ENCODE data around the gene USP20. TPM values are rescaled to one million over a fixed set of nuclear protein-coding genes. Genes with fewer than 3 reads are reported as not detected.

Gene USP20
- total and polyA plus RNA-seq, 2 donors (not counting 3 experiments of a cell fraction or from before 2014, with no cell fraction given) = 13.4 to 25.9 TPM

DNA sequence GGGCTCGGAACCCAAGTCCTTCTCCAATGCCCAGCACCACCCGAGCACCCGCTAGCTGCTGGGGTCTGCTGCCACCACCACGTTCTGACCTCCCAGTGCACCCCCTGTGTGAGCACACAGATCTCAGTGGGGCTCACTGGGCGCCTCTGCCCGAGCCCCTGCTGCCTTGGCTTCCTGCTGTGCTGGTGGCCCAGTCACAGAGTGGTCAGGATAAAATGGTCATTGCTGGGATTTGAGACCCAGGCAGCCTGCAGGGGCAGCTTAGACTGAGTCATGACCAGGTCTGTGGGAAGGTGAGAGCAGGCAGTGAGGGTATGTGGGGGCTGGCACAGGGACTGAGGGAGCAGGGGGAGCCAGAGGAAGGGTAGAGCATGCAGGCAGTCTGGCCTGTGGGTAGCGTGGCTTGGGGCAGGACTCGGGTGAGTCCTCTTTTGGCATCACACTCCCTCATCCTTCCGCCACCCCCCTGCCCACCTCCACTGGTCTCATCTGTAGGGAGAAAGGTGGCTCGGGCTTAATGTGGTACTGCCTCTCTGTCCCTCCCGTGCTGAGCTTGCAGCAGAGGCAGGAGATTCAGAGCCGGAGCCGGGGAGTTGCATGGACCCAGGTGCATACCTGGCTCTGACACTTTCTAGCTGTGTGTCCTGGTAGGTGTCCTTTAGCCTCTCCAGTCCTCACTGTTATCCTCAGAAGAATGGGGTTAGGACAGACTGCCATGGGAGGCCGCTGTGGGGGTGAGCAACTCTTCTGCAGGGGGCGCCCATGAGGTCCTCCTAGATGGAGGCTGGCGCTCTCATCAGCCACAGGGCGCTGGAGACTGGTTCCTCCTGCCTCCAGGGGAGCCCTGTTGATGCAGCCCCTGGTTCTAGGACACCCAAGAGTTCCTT is 32.1 kb downstream of the USP20 start:
- ChIA-PET POLR2A (no interaction called here), CTCF (no interaction called here)
- intact Hi-C loops (cut with micrococcal nuclease) (no loop called here), dilution Hi-C loops (cut with MboI; ENCODE audit: extremely low pct_ligation_motif_present, low sequenced_read_pairs) (no loop called here)
- BruUV-seq (replicated peaks) = no TSS peak
- no peaks in the 10 kb centered on the region for H3K79me2 ChIP-seq (ENCODE audit: control insufficient read depth, insufficient read depth, low read length)
- no peak overlapping the region for H3K27ac ChIP-seq (ENCODE audit: insufficient read depth, low read depth, low read length)
- no peak overlapping the region for H2AFZ ChIP-seq (ENCODE audit: low read depth, low read length)
- TF ChIP-seq EZH2 (IDR thresholded peaks at IDR 0.05; ENCODE audit: borderline replicate concordance, low read depth, low read length, severe bottlenecking) (no peak), MYC (IDR thresholded peaks at IDR 0.05; ENCODE audit: low read depth, low read length) (no peak), FOS (IDR thresholded peaks at IDR 0.05; ENCODE audit: borderline replicate concordance, insufficient read depth, low read length) (no peak), POLR2A (IDR thresholded peaks at IDR 0.05; ENCODE audit: low read depth, low read length) (no peak), GATA2 (IDR thresholded peaks at IDR 0.05; ENCODE audit: insufficient read depth, insufficient read length, low read depth, low read length) (no peak), POLR2AphosphoS5 (IDR thresholded peaks at IDR 0.05; ENCODE audit: insufficient read depth, low read depth, low read length) (no peak), JUN (IDR thresholded peaks at IDR 0.05; ENCODE audit: borderline replicate concordance, insufficient read depth, insufficient read length, low read depth) (no peak)
- TF ChIP-seq, protein P1, sequence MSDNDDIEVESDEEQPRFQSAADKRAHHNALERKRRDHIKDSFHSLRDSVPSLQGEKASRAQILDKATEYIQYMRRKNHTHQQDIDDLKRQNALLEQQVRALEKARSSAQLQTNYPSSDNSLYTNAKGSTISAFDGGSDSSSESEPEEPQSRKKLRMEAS (IDR thresholded peaks at IDR 0.05; ENCODE audit: insufficient read depth, insufficient read length) = no peak
- TF ChIP-seq, protein P2, sequence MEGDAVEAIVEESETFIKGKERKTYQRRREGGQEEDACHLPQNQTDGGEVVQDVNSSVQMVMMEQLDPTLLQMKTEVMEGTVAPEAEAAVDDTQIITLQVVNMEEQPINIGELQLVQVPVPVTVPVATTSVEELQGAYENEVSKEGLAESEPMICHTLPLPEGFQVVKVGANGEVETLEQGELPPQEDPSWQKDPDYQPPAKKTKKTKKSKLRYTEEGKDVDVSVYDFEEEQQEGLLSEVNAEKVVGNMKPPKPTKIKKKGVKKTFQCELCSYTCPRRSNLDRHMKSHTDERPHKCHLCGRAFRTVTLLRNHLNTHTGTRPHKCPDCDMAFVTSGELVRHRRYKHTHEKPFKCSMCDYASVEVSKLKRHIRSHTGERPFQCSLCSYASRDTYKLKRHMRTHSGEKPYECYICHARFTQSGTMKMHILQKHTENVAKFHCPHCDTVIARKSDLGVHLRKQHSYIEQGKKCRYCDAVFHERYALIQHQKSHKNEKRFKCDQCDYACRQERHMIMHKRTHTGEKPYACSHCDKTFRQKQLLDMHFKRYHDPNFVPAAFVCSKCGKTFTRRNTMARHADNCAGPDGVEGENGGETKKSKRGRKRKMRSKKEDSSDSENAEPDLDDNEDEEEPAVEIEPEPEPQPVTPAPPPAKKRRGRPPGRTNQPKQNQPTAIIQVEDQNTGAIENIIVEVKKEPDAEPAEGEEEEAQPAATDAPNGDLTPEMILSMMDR (IDR thresholded peaks at IDR 0.05; ENCODE audit: extremely low read depth in 1 of 2, insufficient read depth in 1 of 2, low read depth in 1 of 2, low read length in 2 of 2) = no peak
- FAIRE-seq (no peak), DNase-seq (ENCODE audit: low read depth, low spot score) (no peak)
- H3K4me1 ChIP-seq (ENCODE audit: control insufficient read depth, extremely low read depth, insufficient read depth, low read length) = no peaks in the 10 kb centered on the region
- no peak overlapping the region for H3K4me2 ChIP-seq (ENCODE audit: insufficient read depth, low read length)
- no peaks in the 10 kb centered on the region for H3K9me1 ChIP-seq (replicated peaks; ENCODE audit: control insufficient read depth, extremely low read depth, insufficient read depth, low read length)
- no peaks in the 10 kb centered on the region for H4K20me1 ChIP-seq (replicated peaks; ENCODE audit: control insufficient read depth, extremely low read depth, insufficient read depth, low read length)
- H3K27me3 ChIP-seq (ENCODE audit: control insufficient read depth in 2 of 2, insufficient read depth in 2 of 2, low read length in 2 of 2) = no peaks in the 10 kb centered on the region
- H3K9ac ChIP-seq (replicated peaks; ENCODE audit: extremely low read depth, insufficient read depth, low read length) = no peak overlapping the region
- peaks cover 0 to 6% of the 10 kb centered on the region in 2 experiments for H3K36me3 ChIP-seq (ENCODE audit: control insufficient read depth in 2 of 2, extremely low read depth in 1 of 2, insufficient read depth in 2 of 2, low read length in 2 of 2)
- no peak overlapping the region for H3K4me3 ChIP-seq (replicated peaks in 1 of 3; ENCODE audit: insufficient read depth in 1 of 3, low read depth in 1 of 3, low read length in 3 of 3)
- no peaks in the 10 kb centered on the region for H3K9me3 ChIP-seq (replicated peaks; ENCODE audit: control insufficient read depth, insufficient read depth, low read length)
